GM12873 (cell line): ENCODE measurements around the gene ARSJ.

Source experiments
- CTCF ChIP-seq: IDR thresholded peaks from 2 replicates; pipeline ENCODE4 v1.5.1; 2012; ENCODE audit warnings: low read depth, mild to moderate bottlenecking, moderate library complexity, low read length, control low read depth; ENCODE audit not compliant: insufficient read depth; ENCODE audit errors: missing control alignments

Gene ARSJ

GRCh38 chr4:113973345-113973744, 6.1 kb downstream of the ARSJ start:
- no peak for TF ChIP-seq CTCF

GRCh38 chr4:113972781-113973180, 6.7 kb downstream of the ARSJ start:
- TF ChIP-seq CTCF, result no peak

- TF ChIP-seq CTCF, result no peak
These were observed 7.6 kb downstream of the ARSJ start for GRCh38 chr4:113971706-113972360.

GRCh38 chr4:113969709-113970334, 9.6 kb downstream of the ARSJ start:
- no peak for TF ChIP-seq CTCF

- TF ChIP-seq CTCF, result no peak
These were observed 11.0 kb downstream of the ARSJ start for GRCh38 chr4:113968473-113968872.

- TF ChIP-seq CTCF, result no peak
These were observed 11.8 kb downstream of the ARSJ start for GRCh38 chr4:113967687-113968086.

GRCh38 chr4:113962719-113963265, 16.7 kb downstream of the ARSJ start:
- TF ChIP-seq CTCF, result no peak
